HepG2 (cell line): Measurements from ENCODE around the gene EEPD1. TPM values are rescaled to one million over a fixed set of nuclear protein-coding genes. Genes with fewer than 3 reads are reported as not detected.

ENCODE experiments used
- ATAC-seq: fragments of 200-7000 bp; cut with Tn5 transposase; 3 replicates; pipeline ENCODE4 v1.9.1; 2020; ENCODE audit warnings: mild to moderate bottlenecking, moderate library complexity
- BruUV-seq: library from RNA; stranded (reverse); fragments of 400-500 nt; replicated peaks from 2 replicates; lab custom pipeline; 2021; lab: Mats Ljungman, UMichigan
- CTCF ChIA-PET: fragments of 300-600 bp; formaldehyde crosslinking; extraction: SDS; loops from one replicate; lab custom pipeline; 2021; ENCODE audit warnings: low total read pairs, inconsistent platforms, low intra/inter-chr PET ratio; lab: Yijun Ruan, JAX
- POLR2A ChIA-PET: fragments of 350-600 bp; sonication (Branson Sonifier 250); formaldehyde crosslinking; loops from one replicate; lab custom pipeline; 2020; ENCODE audit warnings: antibody characterized with exemption, inconsistent platforms; lab: Yijun Ruan, JAX
- DNase-seq: peaks from one replicate; pipeline ENCODE4 v3.0.0-alpha.2; 2015; ENCODE audit warnings: low spot score
- FAIRE-seq: peaks from 3 replicates; lab custom pipeline; 2011; peaks lifted over from hg19 to GRCh38; lab: Jason Lieb, UNC
- H2AFZ ChIP-seq: one replicate; pipeline ENCODE4 v1.6.1; 2011; ENCODE audit warnings: low read length, inconsistent platforms
- H3K27ac ChIP-seq: fragments of 300-600 bp; 3 replicates; pipeline ENCODE4 v1.8.0; 2011; ENCODE audit warnings: mixed run types, mild to moderate bottlenecking, mixed read lengths, low read length, inconsistent platforms; ENCODE audit not compliant: insufficient read depth; ENCODE audit errors: extremely low read length
- H3K27me3 ChIP-seq, 2 experiments: fragments of 200-600 bp in 1 of 2; 2 replicates in 1 of 2; 3 replicates in 1 of 2; pipeline versions ENCODE4 v1.6.0 to v1.8.0; 2011; ENCODE audit warnings: low read length in 2 of 2, mild to moderate bottlenecking in 2 of 2, moderate library complexity in 2 of 2, inconsistent platforms in 1 of 2; ENCODE audit not compliant: insufficient read depth in 2 of 2, control insufficient read depth in 1 of 2
- H3K36me3 ChIP-seq, 2 experiments: fragments of 200-600 bp in 1 of 2; replicated peaks in 1 of 2; 2 replicates in 1 of 2; 3 replicates in 1 of 2; pipeline versions ENCODE4 v1.5.1 to v1.8.0; 2011; ENCODE audit warnings: low read length in 2 of 2, inconsistent platforms in 1 of 2; ENCODE audit not compliant: insufficient read depth in 2 of 2, control insufficient read depth in 1 of 2
- H3K4me1 ChIP-seq: 2 replicates; pipeline ENCODE4 v1.5.1; 2012; ENCODE audit warnings: low read length, inconsistent platforms; ENCODE audit not compliant: insufficient read depth
- H3K4me2 ChIP-seq: 2 replicates; pipeline ENCODE4 v1.6.0; 2011; ENCODE audit warnings: low read depth, low read length, inconsistent platforms
- H3K4me3 ChIP-seq, 3 experiments: fragments of 200-600 bp in 1 of 3; sonication (generic), shearing (Covaris generic) in 1 of 3; replicated peaks in 1 of 3; 2 replicates each; pipeline ENCODE4 v1.5.1; 2011 to 2016; ENCODE audit warnings: low read length in 3 of 3, inconsistent platforms in 2 of 3, low read depth in 2 of 3, mild to moderate bottlenecking in 2 of 3, control low read depth in 1 of 3, mixed read lengths in 1 of 3; ENCODE audit not compliant: insufficient read depth in 1 of 3
- H3K79me2 ChIP-seq: one replicate; pipeline ENCODE4 v1.6.1; 2011; ENCODE audit warnings: low read length, inconsistent platforms; ENCODE audit not compliant: insufficient read depth
- H3K9ac ChIP-seq: 2 replicates; pipeline ENCODE4 v1.6.0; 2011; ENCODE audit warnings: mild to moderate bottlenecking, low read depth, low read length, inconsistent platforms; ENCODE audit not compliant: insufficient read depth
- H3K9me3 ChIP-seq: 2 replicates; pipeline ENCODE4 v1.5.1; 2012; ENCODE audit warnings: mild to moderate bottlenecking, low read length
- H4K20me1 ChIP-seq: 2 replicates; pipeline ENCODE4 v1.6.0; 2011; ENCODE audit warnings: inconsistent platforms, mild to moderate bottlenecking, low read length, moderate library complexity; ENCODE audit not compliant: insufficient read depth
- CBX2 ChIP-seq, 2 experiments: fragments of 200-600 bp in 1 of 2; sonication (generic); formaldehyde crosslinking in 1 of 2; IDR thresholded peaks; 2 replicates each; pipeline versions ENCODE4 v1.7.0 to v1.8.1; 2018 to 2022; ENCODE audit warnings: low read depth in 2 of 2, low read length in 1 of 2, mild to moderate bottlenecking in 1 of 2, missing genetic modification reagents in 1 of 2
- NR2F6 ChIP-seq, 2 experiments: IDR thresholded peaks; 2 replicates each; pipeline ENCODE4 v1.6.1; 2016; ENCODE audit warnings: antibody characterized with exemption in 1 of 2, mild to moderate bottlenecking in 1 of 2
- ONECUT2 ChIP-seq: sonication (generic); formaldehyde crosslinking; IDR thresholded peaks from 2 replicates; pipeline ENCODE4 v1.4.0; 2020; ENCODE audit warnings: missing genetic modification reagents
- POLR2A ChIP-seq, 2 experiments: IDR thresholded peaks; 2 replicates each; pipeline ENCODE4 v1.6.1; 2011; ENCODE audit warnings: low read depth in 2 of 2, low read length in 2 of 2, mild to moderate bottlenecking in 1 of 2, moderate library complexity in 1 of 2; ENCODE audit not compliant: insufficient read depth in 1 of 2
- RCOR2 ChIP-seq: IDR thresholded peaks from 2 replicates; pipeline ENCODE4 v1.6.1; 2016; ENCODE audit warnings: missing biosample characterization, missing genetic modification reagents
- ZFP62 ChIP-seq: sonication (generic); formaldehyde crosslinking; IDR thresholded peaks from 2 replicates; pipeline ENCODE4 v1.4.0; 2020; ENCODE audit warnings: missing genetic modification reagents
- ZNF17 ChIP-seq: sonication (generic); formaldehyde crosslinking; IDR thresholded peaks from 2 replicates; pipeline ENCODE4 v1.5.0; 2020; ENCODE audit warnings: mild to moderate bottlenecking, missing genetic modification reagents
- WGBS: methylation state at CpG from one replicate; pipeline ENCODE4 v1.1.6; 2017; ENCODE audit warnings: low lambda C conversion rate; 5-methylcytosine and 5-hydroxymethylcytosine counted together
- in situ Hi-C: cut with HindIII; loops from 2 replicates; pipeline ENCODE4 v1.10.0; 2017; ENCODE audit warnings: low pct_unique_long_range_greater_than_20kb; ENCODE audit not compliant: extremely low pct_ligation_motif_present
- intact Hi-C: fragments of 100-400 bp; cut with micrococcal nuclease; formaldehyde crosslinking; loops from one replicate; pipeline ENCODE4 v1.10.0; 2022; ENCODE audit not compliant: unreplicated experiment
- polyA plus RNA-seq, 8 experiments: library from polyadenylated mRNA; depleted of rRNA in 3 of 8; stranded (reverse) in 7 of 8; unstranded in 1 of 8; fragments of >200 nt; fragmentation: Illumina TruSeq in 4 of 8; extraction: Trizol in 4 of 8; gene quantifications; 2 replicates each; pipeline versions ENCODE4 v1.2.1 to v1.2.3, GENCODE V29; 2011 to 2016; ENCODE audit warnings: low read depth in 4 of 8, missing spikeins in 1 of 8, mixed read lengths in 1 of 8; ENCODE audit not compliant: insufficient read depth in 1 of 8
- total RNA-seq, 5 experiments: library from RNA; depleted of rRNA; stranded (reverse); fragments of >200 nt; fragmentation: Illumina TruSeq; extraction: Trizol; gene quantifications; 2 replicates each; pipeline ENCODE4 v1.2.3, GENCODE V29; 2016; ENCODE audit warnings: low read depth in 1 of 5

The EEPD1 gene
- total and polyA plus RNA-seq, 2 of the 13 experiments (the other 11 are each of a cell fraction or from before 2014, with no cell fraction given): 10.1 to 16.4 TPM

DNA sequence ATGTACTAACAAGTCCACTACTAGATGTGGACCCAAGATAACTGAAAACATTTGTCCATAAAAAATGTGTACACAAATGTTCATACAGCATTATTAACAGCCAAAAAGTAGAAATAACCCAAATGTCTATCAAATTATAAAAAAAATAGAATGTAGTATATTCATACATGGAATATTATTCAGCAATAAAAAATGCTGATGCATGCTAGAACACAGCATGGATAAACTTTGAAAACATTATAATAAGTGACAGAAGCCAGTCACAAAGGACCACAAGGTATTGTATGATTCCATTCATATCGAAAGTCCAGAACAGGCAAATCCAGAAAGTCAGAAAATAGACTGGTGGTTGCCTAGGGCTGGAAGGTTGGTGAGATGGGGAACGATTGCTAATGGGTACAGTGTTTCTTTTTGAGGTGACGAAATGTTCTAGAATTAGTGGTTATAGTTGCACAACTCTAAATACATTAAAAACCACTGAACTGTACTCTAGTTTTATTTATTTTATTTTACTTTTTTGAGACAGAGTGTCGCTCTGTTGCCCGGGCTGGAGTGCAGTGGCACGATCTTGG lies 193.3 kb downstream of the EEPD1 start (continued):
- TF ChIP-seq ONECUT2 (CRISPR knock-in tag): no peak
- no peak for TF ChIP-seq ZFP62 (CRISPR knock-in tag)
- TF ChIP-seq ZNF17: no peak

DNA sequence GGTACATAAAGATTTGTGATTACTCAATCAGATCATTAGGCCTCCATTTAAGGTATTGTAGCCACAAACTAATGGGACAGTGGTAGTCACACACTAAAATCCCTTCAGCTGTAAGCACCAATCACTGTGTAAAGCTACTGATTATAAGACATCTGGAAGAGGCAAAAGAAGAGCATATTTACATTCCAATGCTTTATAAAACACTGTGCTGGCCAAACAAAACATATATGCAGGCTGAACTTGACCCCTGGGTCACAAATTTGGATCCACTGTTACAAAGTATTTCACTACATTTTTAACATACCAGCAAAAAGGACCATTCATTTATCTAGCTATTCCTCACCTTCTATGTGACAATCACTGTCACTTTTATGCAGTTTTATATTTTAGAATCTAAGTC lies 195.2 kb downstream of the EEPD1 start:
- Histone ChIP-seq H3K36me3 (no peaks in the 10 kb centered on the region), H4K20me1 (no peaks in the 10 kb centered on the region)
- in situ Hi-C loops: no loop called here
- no peak for DNase-seq
- intact Hi-C loops: no loop called here
- TF ChIP-seq NR2F6 (IDR thresholded peaks at IDR 0.05) (no peak), NR2F6 (CRISPR knock-in tag; IDR thresholded peaks at IDR 0.05) (0 out of 2 replicates have a peak, but pooled peaks have one; percentile 18), RCOR2 (CRISPR knock-in tag) (no peak)
- TF ChIP-seq, all 625 proteins: peak for 1
- peaks cover 11% of the 10 kb centered on the region; the same call in 1 of the 2 replicates for H3K4me1 ChIP-seq
- no peaks in the 10 kb centered on the region for H3K79me2 ChIP-seq
- BruUV-seq: no TSS peak
- FAIRE-seq (no peak), ATAC-seq (no peak)
- H3K4me2 ChIP-seq: no peak overlapping the region
- H3K4me3 ChIP-seq: no peak overlapping the region
- no peak overlapping the region for H2AFZ ChIP-seq
- no peaks in the 10 kb centered on the region for H3K9me3 ChIP-seq
- CTCF ChIA-PET: no interaction called here
- H3K27me3 ChIP-seq: no peaks in the 10 kb centered on the region
- no peak overlapping the region for H3K27ac ChIP-seq
- POLR2A ChIA-PET: no interaction called here
- no peak overlapping the region for H3K9ac ChIP-seq

DNA sequence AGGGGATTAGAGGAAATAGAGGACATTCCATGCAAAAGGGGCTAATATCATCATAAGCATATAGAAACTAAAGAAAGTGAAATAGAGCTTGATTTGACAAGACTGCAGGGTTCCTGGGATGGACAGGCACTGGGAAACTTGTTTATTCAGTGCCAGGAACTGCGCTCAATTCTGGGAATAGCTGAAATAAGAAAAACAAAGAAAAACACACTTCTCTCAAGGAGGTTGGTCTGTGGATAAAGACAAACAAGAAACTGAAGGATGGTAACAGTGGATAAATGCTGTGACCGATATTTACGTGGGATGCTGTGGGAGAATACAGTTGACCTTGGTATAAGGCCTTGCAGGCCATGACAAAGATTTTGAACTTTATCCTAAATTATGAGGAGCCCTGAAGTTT lies 195.7 kb downstream of the EEPD1 start:
- no peak for TF ChIP-seq POLR2A (IDR thresholded peaks at IDR 0.05; ENCODE audit: insufficient read depth in 1 of 2, low read depth in 2 of 2, low read length in 2 of 2)
- TF ChIP-seq CBX2 (IDR thresholded peaks at IDR 0.05; ENCODE audit: low read depth, low read length): no peak
- TF ChIP-seq CBX2 (CRISPR knock-in tag; IDR thresholded peaks at IDR 0.05; ENCODE audit: low read depth): no peak
- TF ChIP-seq, all 625 proteins: peak for 0
- POLR2A ChIA-PET: no interaction called here
- Histone ChIP-seq H3K4me1 (peaks cover 11% of the 10 kb centered on the region; the same call in 1 of the 2 replicates), H3K27ac (no peak overlapping the region), H3K9me3 (no peaks in the 10 kb centered on the region), H3K79me2 (no peaks in the 10 kb centered on the region), H3K9ac (no peak overlapping the region), H4K20me1 (no peaks in the 10 kb centered on the region), H3K4me2 (no peak overlapping the region), H2AFZ (no peak overlapping the region), H3K27me3 (no peaks in the 10 kb centered on the region), H3K4me3 (no peak overlapping the region), H3K36me3 (no peaks in the 10 kb centered on the region)
- DNase-seq: no peak
- CTCF ChIA-PET: no interaction called here
- no peak for FAIRE-seq
- no peak for ATAC-seq
- intact Hi-C loops (no loop called here), in situ Hi-C loops (no loop called here)
- no TSS peak for BruUV-seq
- WGBS: 92% methylated on average over 3 of the region's 3 CpGs
